ENCODE measurements around the gene PDE3B. TPM values are rescaled to one million over a fixed set of nuclear protein-coding genes. Genes with fewer than 3 reads are reported as not detected.

The PDE3B gene
- total RNA-seq, 1 donor from 2014 or later: 26.9 TPM

GRCh38 chr11:14818779-14819178, 175.2 kb downstream of the PDE3B start:
- Mint-ChIP-seq H3K27me3 (no peaks in the 10 kb centered on the region), H3K36me3 (ENCODE audit: insufficient read depth) (peaks cover 15% of the 10 kb centered on the region), H3K27ac (no peak overlapping the region), H3K9me3 (ENCODE audit: low read depth) (no peaks in the 10 kb centered on the region), H3K4me1 (ENCODE audit: low read depth) (no peaks in the 10 kb centered on the region), H3K4me3 (ENCODE audit: low read depth) (no peak overlapping the region)
- no peak for TF ChIP-seq CTCF (IDR thresholded peaks at IDR 0.05; ENCODE audit: unreplicated experiment)
- no peak for DNase-seq (ENCODE audit: low spot score, unreplicated experiment)

- Mint-ChIP-seq H3K9me3 (ENCODE audit: low read depth) (peaks cover 7% of the 10 kb centered on the region), H3K36me3 (ENCODE audit: insufficient read depth) (peaks cover 23% of the 10 kb centered on the region), H3K27ac (no peak overlapping the region), H3K4me3 (ENCODE audit: low read depth) (no peak overlapping the region), H3K27me3 (no peaks in the 10 kb centered on the region), H3K4me1 (ENCODE audit: low read depth) (no peaks in the 10 kb centered on the region)
- DNase-seq (ENCODE audit: low spot score, unreplicated experiment): no peak
- no peak for TF ChIP-seq CTCF (IDR thresholded peaks at IDR 0.05; ENCODE audit: unreplicated experiment)
These were observed 176.0 kb downstream of the PDE3B start for GRCh38 chr11:14819596-14819995.

DNA sequence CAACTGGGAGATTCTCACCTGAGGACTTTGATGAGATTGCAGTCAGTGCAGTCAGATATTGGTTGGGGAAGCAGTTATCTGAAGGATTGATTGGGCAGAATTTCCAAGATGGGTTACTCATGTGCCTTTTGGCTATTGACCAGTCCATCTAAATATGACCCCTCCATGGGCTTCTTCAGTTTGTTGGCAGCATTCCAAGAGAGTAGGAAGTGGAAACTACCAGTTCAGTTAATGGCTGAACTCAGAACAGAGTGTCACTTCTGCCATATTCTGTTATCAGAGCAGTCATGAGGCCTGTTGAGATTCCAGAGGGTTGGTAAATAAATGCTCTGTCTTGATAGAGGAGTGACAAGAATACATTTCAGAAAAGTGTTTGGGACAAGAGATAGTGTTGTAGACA, 177.4 kb downstream of the PDE3B start:
- H3K9me3 Mint-ChIP-seq (ENCODE audit: low read depth): peaks cover 19% of the 10 kb centered on the region
- no peak overlapping the region for H3K4me3 Mint-ChIP-seq (ENCODE audit: low read depth)
- no peak overlapping the region for H3K27ac Mint-ChIP-seq
- TF ChIP-seq CTCF (IDR thresholded peaks at IDR 0.05; ENCODE audit: unreplicated experiment): no peak
- no peaks in the 10 kb centered on the region for H3K27me3 Mint-ChIP-seq
- no peaks in the 10 kb centered on the region for H3K4me1 Mint-ChIP-seq (ENCODE audit: low read depth)
- DNase-seq (ENCODE audit: low spot score, unreplicated experiment): no peak
- peaks cover 38% of the 10 kb centered on the region for H3K36me3 Mint-ChIP-seq (ENCODE audit: insufficient read depth)

GRCh38 chr11:14826600-14826999, 183.0 kb downstream of the PDE3B start:
- no peak for TF ChIP-seq CTCF (IDR thresholded peaks at IDR 0.05; ENCODE audit: unreplicated experiment)
- Mint-ChIP-seq H3K27ac (no peak overlapping the region), H3K4me1 (ENCODE audit: low read depth) (peaks cover 6% of the 10 kb centered on the region), H3K9me3 (ENCODE audit: low read depth) (peaks cover 45% of the 10 kb centered on the region), H3K4me3 (ENCODE audit: low read depth) (no peak overlapping the region), H3K27me3 (no peaks in the 10 kb centered on the region), H3K36me3 (ENCODE audit: insufficient read depth) (peaks cover 56% of the 10 kb centered on the region)
- no peak for DNase-seq (ENCODE audit: low spot score, unreplicated experiment)

- no peaks in the 10 kb centered on the region for H3K27me3 Mint-ChIP-seq
- no peak for DNase-seq (ENCODE audit: low spot score, unreplicated experiment)
- no peaks in the 10 kb centered on the region for H3K4me1 Mint-ChIP-seq (ENCODE audit: low read depth)
- no peak overlapping the region for H3K27ac Mint-ChIP-seq
- peaks cover 16% of the 10 kb centered on the region for H3K36me3 Mint-ChIP-seq (ENCODE audit: insufficient read depth)
- peaks cover 2% of the 10 kb centered on the region for H3K9me3 Mint-ChIP-seq (ENCODE audit: low read depth)
- H3K4me3 Mint-ChIP-seq (ENCODE audit: low read depth): no peak overlapping the region
- no peak for TF ChIP-seq CTCF (IDR thresholded peaks at IDR 0.05; ENCODE audit: unreplicated experiment)
These were observed 192.2 kb downstream of the PDE3B start for GRCh38 chr11:14835496-14836492.

Measured in progenitor cell of endocrine pancreas (in vitro differentiated cells).